NCI-H128 (cell line): ENCODE data around the gene UBE2D4.
"Not testable (repeated sequence)": the region's sequence is repeated elsewhere in the genome, so short reads cannot be mapped to it uniquely, and the experiment has no call there.

ENCODE experiments used
- DNase-seq: peaks from one replicate; lab custom pipeline; 2025; ENCODE audit not compliant: unreplicated experiment; lab: John Stamatoyannopoulos, UW

Gene UBE2D4

GRCh38 chr7:43960933-43961332 lies 34.7 kb downstream of the UBE2D4 start:
- no peak for DNase-seq

- not testable (repeated sequence) for DNase-seq
Measured at GRCh38 chr7:43966392-43966791, 40.2 kb downstream of the UBE2D4 start.

GRCh38 chr7:43968172-43969040 lies 42.2 kb downstream of the UBE2D4 start:
- not testable (repeated sequence) for DNase-seq

- not testable (repeated sequence) for DNase-seq
Measured at GRCh38 chr7:43969586-43969985, 43.4 kb downstream of the UBE2D4 start.

- DNase-seq = not testable (repeated sequence)
Measured at GRCh38 chr7:43970698-43971097, 44.5 kb downstream of the UBE2D4 start.

- DNase-seq = not testable (repeated sequence)
Measured at GRCh38 chr7:43974033-43974573, 47.9 kb downstream of the UBE2D4 start.

- DNase-seq = not testable (repeated sequence)
Measured at GRCh38 chr7:43974725-43975482, 48.7 kb downstream of the UBE2D4 start.

- DNase-seq = no peak
Measured at GRCh38 chr7:43977525-43977924, 51.3 kb downstream of the UBE2D4 start.

- not testable (repeated sequence) for DNase-seq
Measured at GRCh38 chr7:43978102-43978501, 51.9 kb downstream of the UBE2D4 start.

- DNase-seq = not testable (repeated sequence)
Measured at GRCh38 chr7:43982848-43983247, 56.6 kb downstream of the UBE2D4 start.

- not testable (repeated sequence) for DNase-seq
Measured at GRCh38 chr7:43983736-43984135, 57.5 kb downstream of the UBE2D4 start.

- not testable (repeated sequence) for DNase-seq
Measured at GRCh38 chr7:43985904-43986864, 59.9 kb downstream of the UBE2D4 start.

GRCh38 chr7:43987476-43987875 lies 61.2 kb downstream of the UBE2D4 start:
- not testable (repeated sequence) for DNase-seq

- not testable (repeated sequence) for DNase-seq
Measured at GRCh38 chr7:43990011-43990585, 63.9 kb downstream of the UBE2D4 start.

GRCh38 chr7:43990829-43991228 lies 64.6 kb downstream of the UBE2D4 start:
- DNase-seq = not testable (repeated sequence)

GRCh38 chr7:43992896-43993295 lies 66.7 kb downstream of the UBE2D4 start:
- DNase-seq = not testable (repeated sequence)

- DNase-seq = not testable (repeated sequence)
Measured at GRCh38 chr7:43994681-43995080, 68.4 kb downstream of the UBE2D4 start.

GRCh38 chr7:43997532-43997931 lies 71.3 kb downstream of the UBE2D4 start, which contains the start of gene SPDYE1:
Gene SPDYE1 (plus strand): TSS chr7:43997897. CDS start chr7:43999950, 2,053 bp downstream.
- not testable (repeated sequence) for DNase-seq
